Right atrium auricular region (tissue), 2 donors: ENCODE data around the gene PRIMA1. TPM values are rescaled to one million over a fixed set of nuclear protein-coding genes. Genes with fewer than 3 reads are reported as not detected.

Experiments used
- DNase-seq: peaks from one replicate; pipeline ENCODE4 v3.0.0-alpha.2; 2019; ENCODE audit warnings: low spot score
- H3K27ac ChIP-seq, 2 donors: fragments of 200-600 bp; sonication (generic); 1 replicate in 1 of 2; 2 replicates in 1 of 2; pipeline ENCODE4 v1.5.1; 2016 to 2019
- H3K27me3 ChIP-seq, 2 donors: fragments of 200-600 bp; sonication (generic); one replicate each; pipeline versions ENCODE4 v1.5.1 to v1.6.0; 2017 to 2019
- H3K36me3 ChIP-seq: fragments of 200-600 bp; sonication (generic); one replicate; pipeline ENCODE4 v1.5.1; 2016
- H3K4me1 ChIP-seq, 2 donors: fragments of 200-600 bp; sonication (generic); one replicate each; pipeline versions ENCODE4 v1.5.1 to v1.6.0; 2017 to 2019
- H3K4me3 ChIP-seq, 2 donors: fragments of 200-600 bp; sonication (generic); 1 replicate in 1 of 2; 2 replicates in 1 of 2; pipeline ENCODE4 v1.5.1; 2017 to 2019; ENCODE audit warnings: mild to moderate bottlenecking in 1 of 2, moderate library complexity in 1 of 2
- H3K9me3 ChIP-seq, 2 donors: fragments of 200-600 bp; sonication (generic); one replicate each; pipeline ENCODE4 v1.5.1; 2019
- total RNA-seq, 2 donors: library from RNA; depleted of rRNA; stranded (reverse); fragments of >200 nt; gene quantifications; one replicate each; pipeline ENCODE4 v1.1.0, GENCODE V29; 2016
- TF ChIP-seq, protein P1 (sequence below), 2 donors: fragments of 200-600 bp; sonication (generic); IDR thresholded peaks; one replicate each; pipeline ENCODE4 v1.5.1; 2019; ENCODE audit warnings: antibody characterized with exemption in 2 of 2

The PRIMA1 gene
- total RNA-seq, 2 donors from 2014 or later: 2.2 to 4.1 TPM

DNA sequence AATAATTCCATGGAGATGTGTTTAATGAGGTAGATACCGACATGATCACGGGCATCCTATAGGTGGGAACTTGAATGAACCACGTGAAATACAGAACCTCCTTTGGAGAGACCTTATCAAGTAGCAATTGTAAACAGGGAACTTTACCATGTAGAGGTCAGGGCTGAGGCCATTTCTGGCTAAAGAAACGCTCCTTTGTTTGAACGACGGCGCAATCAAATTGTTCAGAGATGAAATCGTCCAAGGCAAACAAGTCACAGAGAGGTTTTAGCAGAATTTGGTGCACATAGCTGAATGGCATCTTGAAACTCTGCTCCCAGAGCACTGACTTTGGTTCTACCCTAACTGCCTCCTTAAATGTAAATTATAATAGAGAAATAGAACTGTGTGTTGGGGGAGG, 9.8 kb downstream of the PRIMA1 start:
- Histone ChIP-seq H3K9me3 (no peaks in the 10 kb centered on the region), H3K27ac (no peak overlapping the region), H3K36me3 (no peaks in the 10 kb centered on the region), H3K4me3 (no peak overlapping the region), H3K4me1 (no peaks in the 10 kb centered on the region), H3K27me3 (no peaks in the 10 kb centered on the region)
- DNase-seq: no peak
- TF ChIP-seq, protein P1, sequence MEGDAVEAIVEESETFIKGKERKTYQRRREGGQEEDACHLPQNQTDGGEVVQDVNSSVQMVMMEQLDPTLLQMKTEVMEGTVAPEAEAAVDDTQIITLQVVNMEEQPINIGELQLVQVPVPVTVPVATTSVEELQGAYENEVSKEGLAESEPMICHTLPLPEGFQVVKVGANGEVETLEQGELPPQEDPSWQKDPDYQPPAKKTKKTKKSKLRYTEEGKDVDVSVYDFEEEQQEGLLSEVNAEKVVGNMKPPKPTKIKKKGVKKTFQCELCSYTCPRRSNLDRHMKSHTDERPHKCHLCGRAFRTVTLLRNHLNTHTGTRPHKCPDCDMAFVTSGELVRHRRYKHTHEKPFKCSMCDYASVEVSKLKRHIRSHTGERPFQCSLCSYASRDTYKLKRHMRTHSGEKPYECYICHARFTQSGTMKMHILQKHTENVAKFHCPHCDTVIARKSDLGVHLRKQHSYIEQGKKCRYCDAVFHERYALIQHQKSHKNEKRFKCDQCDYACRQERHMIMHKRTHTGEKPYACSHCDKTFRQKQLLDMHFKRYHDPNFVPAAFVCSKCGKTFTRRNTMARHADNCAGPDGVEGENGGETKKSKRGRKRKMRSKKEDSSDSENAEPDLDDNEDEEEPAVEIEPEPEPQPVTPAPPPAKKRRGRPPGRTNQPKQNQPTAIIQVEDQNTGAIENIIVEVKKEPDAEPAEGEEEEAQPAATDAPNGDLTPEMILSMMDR (IDR thresholded peaks at IDR 0.05): no peak

GRCh38 chr14:93775744-93776143, 12.5 kb downstream of the PRIMA1 start:
- Histone ChIP-seq H3K9me3 (no peaks in the 10 kb centered on the region), H3K36me3 (no peaks in the 10 kb centered on the region), H3K4me1 (peaks cover 0 to 4% of the 10 kb centered on the region in 2 donors), H3K27ac (no peak overlapping the region), H3K4me3 (no peak overlapping the region), H3K27me3 (no peaks in the 10 kb centered on the region)
- TF ChIP-seq, protein P1 (IDR thresholded peaks at IDR 0.05): no peak
- DNase-seq: no peak

DNA sequence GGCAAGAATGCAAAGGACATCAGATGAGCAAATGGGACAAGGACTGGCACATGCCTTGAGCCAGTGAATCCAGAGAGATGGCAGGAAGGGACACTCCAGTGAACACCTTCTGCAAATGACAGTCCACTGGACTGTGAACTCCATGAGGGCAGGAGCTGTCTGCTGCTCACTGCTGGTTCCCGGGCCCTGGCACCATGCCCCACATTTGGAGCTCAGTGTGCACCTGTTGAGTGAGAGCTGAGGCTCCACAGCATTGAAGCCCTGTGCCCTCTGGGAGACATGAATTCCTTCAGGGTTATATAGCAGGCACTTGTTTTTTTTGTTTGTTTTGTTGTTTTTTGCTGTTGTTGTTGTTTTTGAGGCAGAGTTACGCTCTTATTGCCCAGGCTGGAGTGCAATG, 13.1 kb downstream of the PRIMA1 start:
- H3K27ac ChIP-seq: no peak overlapping the region
- TF ChIP-seq, protein P1 (IDR thresholded peaks at IDR 0.05): no peak
- H3K36me3 ChIP-seq: no peaks in the 10 kb centered on the region
- no peaks in the 10 kb centered on the region for H3K9me3 ChIP-seq
- peaks cover 0 to 4% of the 10 kb centered on the region in 2 donors for H3K4me1 ChIP-seq
- DNase-seq: no peak
- no peaks in the 10 kb centered on the region for H3K27me3 ChIP-seq
- no peak overlapping the region for H3K4me3 ChIP-seq

DNA sequence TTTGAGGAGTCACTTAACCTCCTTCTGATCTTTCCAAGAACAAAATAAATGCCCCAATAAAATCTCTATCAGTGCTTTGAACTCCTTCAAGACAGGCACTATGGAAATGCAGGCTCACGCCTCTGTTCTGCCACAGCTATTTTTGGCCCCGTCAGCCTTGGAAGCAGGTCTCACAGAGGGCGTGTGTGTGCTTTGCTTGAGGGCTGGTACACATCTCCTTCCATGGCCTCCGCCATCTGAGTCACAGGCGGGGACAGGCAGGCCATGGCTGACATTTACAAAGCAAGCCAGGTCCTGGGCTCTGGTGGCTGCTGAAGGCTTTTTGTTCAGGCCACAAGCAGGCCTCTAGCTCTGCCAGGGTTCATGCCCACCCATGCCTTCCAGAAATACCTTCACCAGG, 16.0 kb downstream of the PRIMA1 start:
- no peaks in the 10 kb centered on the region for H3K36me3 ChIP-seq
- no peak for DNase-seq

GRCh38 chr14:93765970-93766369, 22.3 kb downstream of the PRIMA1 start:
- TF ChIP-seq, protein P1 (IDR thresholded peaks at IDR 0.05): no peak
- Histone ChIP-seq H3K4me1 (peaks cover 0 to 18% of the 10 kb centered on the region in 2 donors), H3K27ac (no peak overlapping the region)

More for the DNA sequence above, 16.0 kb downstream of the PRIMA1 start:
- Histone ChIP-seq H3K4me1 (peaks cover 0 to 4% of the 10 kb centered on the region in 2 donors), H3K9me3 (no peaks in the 10 kb centered on the region), H3K27me3 (no peaks in the 10 kb centered on the region), H3K4me3 (no peak overlapping the region), H3K27ac (peak overlapping the region in 1 of 2 donors; percentile 27)
- TF ChIP-seq, protein P1 (IDR thresholded peaks at IDR 0.05): no peak

GRCh38 chr14:93765155-93765554, 23.1 kb downstream of the PRIMA1 start:
- TF ChIP-seq, protein P1 (IDR thresholded peaks at IDR 0.05): no peak
- H3K36me3 ChIP-seq: no peaks in the 10 kb centered on the region
- no peak overlapping the region for H3K27ac ChIP-seq
- H3K4me1 ChIP-seq: peaks cover 0 to 23% of the 10 kb centered on the region in 2 donors
- no peak overlapping the region for H3K4me3 ChIP-seq
- no peaks in the 10 kb centered on the region for H3K27me3 ChIP-seq
- H3K9me3 ChIP-seq: no peaks in the 10 kb centered on the region
- DNase-seq: no peak

More at GRCh38 chr14:93765970-93766369, 22.3 kb downstream of the PRIMA1 start:
- no peaks in the 10 kb centered on the region for H3K36me3 ChIP-seq
- no peaks in the 10 kb centered on the region for H3K27me3 ChIP-seq
- DNase-seq: no peak
- H3K4me3 ChIP-seq: no peak overlapping the region
- H3K9me3 ChIP-seq: no peaks in the 10 kb centered on the region
